Cerebellar nuclear complex (tissue), 1 donor: ENCODE results near the gene DISC1.
"Not testable (repeated sequence)": the region's sequence is repeated elsewhere in the genome, so short reads cannot be mapped to it uniquely, and the experiment has no call there.

Experiments used
- DNase-seq, 2 experiments: peaks; one replicate each; lab custom pipeline; 2025; lab: John Stamatoyannopoulos, UW

The DISC1 gene

DNA sequence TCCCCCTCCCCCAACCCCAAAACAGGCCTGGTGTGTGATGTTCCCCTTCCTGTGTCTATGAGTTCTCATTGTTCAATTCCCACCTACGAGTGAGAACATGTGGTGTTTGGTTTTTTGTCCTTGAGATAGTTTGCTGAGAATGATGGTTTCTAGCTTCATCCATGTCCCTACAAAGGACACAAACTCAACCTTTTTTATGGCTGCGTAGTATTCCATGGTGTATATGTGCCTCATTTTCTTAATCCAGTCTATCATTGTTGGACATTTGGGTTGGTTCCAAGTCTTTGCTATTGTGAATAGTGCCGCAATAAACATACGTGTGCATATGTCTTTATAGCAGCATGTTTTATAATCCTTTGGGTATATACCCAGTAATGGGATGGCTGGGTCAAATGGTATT lies 102.4 kb downstream of the DISC1 start:
- DNase-seq, result not testable (repeated sequence)

DNA sequence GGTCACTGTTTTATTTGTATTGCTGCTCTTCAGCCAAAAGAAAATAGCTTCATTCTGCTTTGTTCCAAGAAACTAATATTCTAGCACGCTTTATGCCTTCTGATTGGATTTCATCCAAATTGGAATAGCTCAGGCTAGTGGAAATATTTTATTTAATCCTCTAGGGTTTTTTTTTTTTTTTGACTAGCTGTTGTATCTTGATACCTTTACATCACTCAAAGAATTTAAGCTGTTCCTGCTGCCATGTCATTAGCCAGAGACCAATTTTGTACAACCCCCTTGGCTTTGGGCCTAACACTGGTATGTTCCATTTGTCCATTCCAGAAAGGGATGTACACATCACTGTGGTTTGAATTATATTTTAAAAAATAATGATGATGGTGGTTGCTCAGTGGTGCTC lies 103.0 kb downstream of the DISC1 start:
- DNase-seq, result no peak

DNA sequence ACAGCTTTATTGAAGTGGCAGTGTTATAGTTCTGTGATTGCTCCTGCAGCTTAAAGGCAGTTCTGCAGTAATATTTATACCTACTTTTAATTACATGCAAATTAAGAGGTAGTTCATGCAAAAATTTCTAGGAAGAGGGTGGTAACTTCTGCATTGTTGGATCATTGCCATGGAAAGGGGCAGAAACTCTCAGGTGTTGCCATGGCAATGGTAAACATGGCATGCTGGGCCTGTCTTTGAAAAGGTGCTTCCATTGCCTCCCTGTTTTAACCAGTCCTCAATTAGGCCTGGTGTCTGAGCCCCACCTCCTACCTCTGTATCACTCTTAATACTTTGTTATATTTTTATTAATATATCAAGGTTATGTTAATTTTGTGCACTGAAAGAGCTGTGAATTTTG lies 104.7 kb downstream of the DISC1 start:
- DNase-seq, result no peak

DNA sequence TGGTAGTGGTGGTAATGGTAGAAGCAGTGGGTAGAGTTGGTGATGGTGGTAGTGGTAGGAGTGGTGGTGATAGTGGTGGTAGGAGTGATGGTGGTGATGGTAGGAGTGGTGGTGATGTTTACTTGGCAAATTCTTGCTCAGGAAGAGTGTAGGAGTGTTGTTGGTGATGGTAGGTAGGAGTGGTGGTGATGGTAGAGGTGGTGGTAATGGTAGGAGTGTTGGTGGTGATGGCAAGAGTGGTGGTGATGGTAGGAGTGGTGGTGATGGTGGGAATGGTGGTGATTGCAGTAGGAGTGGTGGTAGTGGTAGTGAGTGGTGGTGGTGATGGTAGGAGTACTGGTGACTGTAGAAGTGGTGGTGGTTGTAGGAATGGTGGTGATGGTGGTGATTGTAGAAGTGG lies 106.5 kb downstream of the DISC1 start:
- no peak for DNase-seq

DNA sequence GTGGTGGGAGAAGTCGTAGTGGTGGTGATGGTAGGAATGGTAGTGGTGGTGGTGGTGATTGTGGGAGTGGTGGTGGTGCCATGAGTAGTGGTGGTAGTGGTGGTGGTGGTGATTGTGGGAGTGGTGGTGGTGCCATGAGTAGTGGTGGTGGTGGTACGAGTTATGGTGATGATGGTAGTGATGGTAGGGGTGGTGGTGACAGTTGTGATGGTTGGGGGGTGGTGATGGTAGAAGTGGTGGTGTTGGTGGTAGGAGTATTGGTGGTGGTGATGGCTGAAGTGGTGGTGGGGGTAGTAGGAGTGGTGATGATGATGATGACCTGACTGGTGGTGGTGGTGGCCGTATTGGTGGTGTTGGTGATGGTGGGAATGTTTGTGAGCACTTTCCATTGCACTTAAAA lies 107.1 kb downstream of the DISC1 start:
- no peak for DNase-seq

DNA sequence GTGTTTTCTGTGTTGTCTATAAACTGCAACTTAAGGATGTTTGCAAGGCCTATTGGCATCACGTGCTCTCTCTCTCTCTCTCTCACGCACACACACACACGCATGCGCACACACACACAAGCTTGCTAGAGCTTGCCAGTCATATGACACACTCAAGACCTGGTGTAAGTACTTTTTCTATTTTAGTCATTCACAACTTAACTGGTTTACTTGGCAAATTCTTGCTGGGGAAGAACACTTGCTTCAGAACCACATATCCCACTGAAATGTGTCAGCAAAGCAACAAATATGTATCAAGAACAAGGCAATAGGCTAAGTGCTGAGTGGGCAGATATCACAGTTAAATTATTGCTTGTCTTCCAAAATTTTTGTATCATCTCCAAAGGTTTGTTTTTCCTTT lies 107.8 kb downstream of the DISC1 start:
- DNase-seq, result no peak

DNA sequence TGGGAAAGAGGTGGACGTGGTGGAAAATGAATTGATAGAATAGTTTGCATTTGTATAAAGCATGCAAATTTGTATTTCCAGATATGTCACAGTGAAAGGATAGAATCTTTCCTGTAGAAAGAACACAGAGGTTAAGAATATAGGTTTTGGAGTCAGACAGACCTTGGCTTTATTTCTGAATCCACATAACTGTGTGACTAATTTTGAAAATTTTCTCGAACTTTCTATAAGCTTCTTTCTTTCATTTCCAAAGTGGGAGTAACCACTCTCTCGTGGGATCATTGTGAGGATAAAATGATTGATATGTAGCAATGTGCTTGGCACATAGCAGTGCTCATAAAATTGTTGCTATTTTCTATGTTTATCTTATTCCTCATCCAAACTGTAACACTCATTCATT lies 108.8 kb downstream of the DISC1 start:
- DNase-seq, result no peak

DNA sequence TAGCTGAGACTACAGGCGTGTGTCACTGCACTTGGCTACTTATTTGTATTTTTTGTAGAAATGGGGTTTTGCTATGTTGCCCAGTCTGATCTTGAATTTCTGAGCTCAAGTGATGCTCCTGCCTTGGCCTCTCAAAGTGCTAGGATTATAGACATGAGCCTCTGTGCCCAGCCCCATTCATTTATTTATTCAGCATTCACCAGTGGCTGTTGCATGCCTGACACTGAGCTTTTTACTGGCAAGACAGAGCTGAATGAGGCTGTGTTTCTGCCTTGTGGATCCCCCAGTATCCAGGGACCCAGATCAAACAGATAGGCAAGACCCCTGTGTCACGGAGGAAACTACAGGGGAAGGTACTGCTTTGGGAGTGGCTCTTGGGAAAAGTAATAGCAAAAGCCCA lies 109.4 kb downstream of the DISC1 start:
- no peak for DNase-seq

DNA sequence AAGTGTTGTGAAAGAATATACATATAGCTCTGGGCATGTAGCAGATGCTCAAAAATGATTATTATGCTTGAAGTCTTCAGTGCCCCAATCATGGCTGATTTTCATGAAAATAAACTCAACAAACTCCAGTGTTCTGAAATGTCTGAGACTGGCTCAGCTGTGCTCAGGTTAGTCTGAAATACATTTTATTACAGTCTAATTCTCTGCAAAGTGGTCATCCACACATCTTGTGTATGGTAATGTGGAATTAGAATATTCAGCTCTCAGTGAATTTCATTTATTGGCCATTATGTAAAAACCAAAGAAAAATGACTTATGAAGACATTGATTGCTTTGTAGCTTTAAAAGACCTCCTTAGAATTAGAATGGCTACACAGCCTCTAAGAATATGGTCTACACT lies 109.9 kb downstream of the DISC1 start:
- DNase-seq, result no peak

DNA sequence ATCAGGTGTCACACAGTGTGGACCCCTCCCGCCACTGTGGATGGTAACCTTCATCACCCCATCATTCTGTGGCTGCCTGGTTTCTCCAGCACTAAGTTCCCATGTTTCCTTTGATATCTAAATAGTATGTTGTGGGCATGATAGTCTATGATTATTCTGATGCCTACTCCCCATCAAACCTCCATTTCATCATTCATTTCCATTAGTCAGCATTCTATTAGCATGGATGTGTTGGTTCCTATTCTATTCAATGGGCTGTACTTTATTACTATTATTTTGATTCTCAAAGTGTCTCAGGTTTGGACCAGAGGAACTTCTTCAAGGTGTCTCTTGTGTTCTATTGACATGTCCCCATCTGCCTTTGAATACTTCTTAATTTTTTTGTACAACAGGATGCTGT lies 112.0 kb downstream of the DISC1 start:
- DNase-seq, result no peak

DNA sequence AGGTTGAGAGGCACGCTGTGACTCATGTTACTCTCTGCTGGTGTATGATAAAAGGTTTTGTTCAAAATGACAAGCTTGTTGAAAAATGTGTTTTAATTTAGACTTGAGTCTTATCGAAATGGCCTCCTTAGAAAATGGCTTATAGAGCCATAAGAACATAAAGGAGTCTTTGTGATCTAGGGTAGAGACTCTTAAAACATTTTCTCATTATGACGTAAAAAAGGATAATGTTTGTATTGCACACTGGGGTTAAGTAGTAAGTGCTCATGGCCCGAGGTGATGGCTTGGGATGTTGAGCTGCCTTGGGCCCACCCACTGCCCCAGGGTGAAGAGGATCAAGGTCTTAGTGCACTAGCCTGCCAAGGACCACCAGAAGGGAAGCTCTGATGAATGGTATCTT lies 117.4 kb downstream of the DISC1 start:
- no peak for DNase-seq

DNA sequence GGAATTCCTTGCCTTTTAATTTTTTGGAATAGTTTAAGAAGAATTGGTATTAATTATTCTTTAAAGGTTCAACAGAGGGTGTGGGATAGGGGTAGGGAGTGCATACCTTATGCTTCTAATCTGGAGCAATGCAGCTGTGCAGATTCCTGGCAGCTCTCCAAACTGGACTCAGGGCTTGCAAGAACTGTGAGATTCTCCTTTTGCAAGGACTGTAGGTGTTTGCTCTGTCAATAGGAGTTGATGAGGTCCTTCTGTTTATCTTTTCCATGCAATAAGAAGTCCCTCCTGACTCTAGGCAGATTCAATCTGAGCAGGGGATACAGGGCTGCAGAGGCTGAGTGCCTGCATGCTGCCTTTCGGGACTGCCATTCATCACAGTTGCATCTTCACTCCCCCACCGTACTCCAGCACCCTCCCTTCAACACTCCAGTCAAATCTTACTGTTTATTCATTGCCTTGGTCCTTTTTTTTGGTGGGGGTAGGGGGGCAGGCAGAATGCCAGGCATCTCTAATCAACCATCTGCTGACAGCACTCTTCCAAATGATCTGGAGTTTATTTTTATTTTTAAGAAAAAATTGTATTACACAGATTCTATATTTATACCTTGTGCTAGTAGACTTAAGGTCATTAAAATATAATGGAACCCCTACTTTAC lies 122.3 kb downstream of the DISC1 start:
- no peak for DNase-seq

DNA sequence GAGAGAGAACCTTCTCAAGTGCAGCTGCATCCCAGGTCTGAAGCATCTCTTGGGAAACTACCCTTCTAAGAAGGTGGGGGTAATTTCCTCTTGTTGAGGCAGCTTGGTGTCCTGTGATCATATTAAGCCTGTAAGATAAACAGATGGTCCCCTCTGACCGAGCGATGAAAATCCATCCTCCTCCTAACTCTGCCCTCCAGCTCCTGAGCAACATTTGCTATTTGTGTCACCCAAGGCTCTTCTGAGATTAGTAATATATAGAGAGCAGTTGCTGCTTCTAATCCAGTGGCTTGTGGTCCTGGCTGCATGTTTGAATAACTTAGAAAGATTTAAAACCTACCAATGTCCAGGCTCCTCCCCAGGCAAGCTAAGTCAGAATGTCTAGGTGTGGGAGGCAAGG lies 123.7 kb downstream of the DISC1 start:
- no peak for DNase-seq

DNA sequence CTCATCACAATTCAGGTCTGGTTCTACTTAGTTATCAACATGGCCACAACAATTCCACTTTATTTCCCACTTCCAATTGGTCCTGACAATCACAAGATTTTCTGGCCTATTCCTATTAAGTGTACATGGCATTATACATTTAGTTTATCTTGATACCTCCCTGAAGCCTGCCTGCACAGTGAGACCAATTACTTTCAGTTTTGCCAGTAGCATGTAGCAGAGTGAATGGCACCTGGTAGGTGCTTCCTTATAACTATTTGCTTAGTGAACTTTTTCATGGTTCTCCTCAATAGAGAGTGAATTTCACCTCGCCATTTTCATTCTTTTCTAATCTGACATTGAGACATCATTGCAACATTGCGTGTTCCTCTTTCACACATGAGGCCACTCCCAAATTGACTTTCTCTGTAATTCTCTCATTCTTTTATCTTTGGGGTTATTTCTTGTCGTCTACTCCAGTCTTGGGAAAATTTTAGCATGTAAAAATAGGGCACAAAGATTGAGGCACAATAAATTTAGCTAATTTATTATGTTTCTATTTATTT lies 124.3 kb downstream of the DISC1 start:
- DNase-seq, result no peak

DNA sequence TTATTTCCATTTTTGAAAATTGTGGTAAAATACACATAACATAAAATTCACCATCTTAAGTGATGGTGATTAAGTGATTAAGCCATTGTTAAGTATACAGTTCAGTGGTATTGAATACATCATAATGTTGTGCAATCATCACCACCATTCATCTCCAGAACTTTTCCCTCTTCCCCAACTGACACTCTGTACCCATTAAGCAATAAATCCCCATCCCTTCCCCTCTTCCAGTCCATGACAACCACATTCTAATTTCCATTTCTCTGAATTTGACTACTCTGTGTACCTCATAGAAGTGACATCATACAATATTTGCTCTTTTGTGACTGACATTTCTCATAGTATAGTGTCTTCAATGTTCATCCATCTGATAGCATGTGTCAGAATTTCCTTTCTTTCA lies 124.8 kb downstream of the DISC1 start:
- DNase-seq, result no peak

DNA sequence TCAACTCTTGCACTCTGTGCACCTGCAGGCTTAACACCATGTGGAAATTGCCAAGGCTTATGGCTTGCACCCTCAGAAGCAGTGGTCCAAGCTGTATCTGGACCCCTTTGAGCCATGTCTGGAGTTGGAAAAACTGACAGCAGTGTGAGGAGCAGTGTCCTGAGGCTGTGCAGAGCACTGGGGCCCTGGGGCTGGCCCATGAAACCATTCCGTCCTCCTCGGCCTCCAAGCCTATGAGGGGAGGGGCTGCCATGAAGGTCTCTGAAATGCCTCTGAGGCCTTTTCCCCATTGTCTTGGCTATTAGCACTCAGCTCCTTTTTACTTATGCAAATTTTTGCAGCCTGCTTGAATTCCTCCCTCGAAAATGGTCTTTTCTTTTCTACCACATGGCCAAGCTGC lies 126.7 kb downstream of the DISC1 start:
- no peak for DNase-seq

DNA sequence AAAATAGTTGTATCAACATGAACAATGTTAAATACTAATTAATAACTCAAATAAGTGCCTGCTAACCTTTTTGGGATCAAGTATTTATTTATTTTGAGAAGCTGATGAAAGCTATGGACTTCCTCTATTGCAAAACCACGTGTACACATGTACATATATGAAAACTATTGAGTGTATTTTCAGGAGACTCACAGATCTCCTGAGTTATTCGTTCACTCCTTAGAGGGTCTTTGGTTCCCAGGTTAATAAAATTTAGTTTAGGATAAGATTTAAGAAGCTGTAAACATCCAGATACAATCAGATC lies 130.5 kb downstream of the DISC1 start:
- no peak for DNase-seq

DNA sequence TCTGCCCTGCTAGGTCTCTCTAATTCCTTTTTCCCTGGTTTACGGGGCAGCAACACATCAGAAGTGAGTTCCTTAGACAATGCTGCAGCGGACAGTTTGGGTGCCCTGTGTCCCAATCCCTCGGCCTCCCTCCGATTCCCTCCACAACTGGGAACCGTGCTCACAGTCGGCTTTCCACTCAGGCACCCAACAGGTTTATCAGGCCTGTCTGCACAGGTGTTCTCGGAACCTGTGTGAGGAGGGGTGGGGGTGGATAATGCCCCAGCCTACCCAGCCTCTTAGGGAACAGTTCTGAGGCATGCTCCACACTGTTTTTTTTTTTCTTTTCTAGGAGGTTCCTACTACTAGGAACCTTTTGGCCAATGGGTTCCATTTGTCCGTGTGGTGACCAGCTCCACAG lies 131.2 kb downstream of the DISC1 start:
- DNase-seq, result no peak

DNA sequence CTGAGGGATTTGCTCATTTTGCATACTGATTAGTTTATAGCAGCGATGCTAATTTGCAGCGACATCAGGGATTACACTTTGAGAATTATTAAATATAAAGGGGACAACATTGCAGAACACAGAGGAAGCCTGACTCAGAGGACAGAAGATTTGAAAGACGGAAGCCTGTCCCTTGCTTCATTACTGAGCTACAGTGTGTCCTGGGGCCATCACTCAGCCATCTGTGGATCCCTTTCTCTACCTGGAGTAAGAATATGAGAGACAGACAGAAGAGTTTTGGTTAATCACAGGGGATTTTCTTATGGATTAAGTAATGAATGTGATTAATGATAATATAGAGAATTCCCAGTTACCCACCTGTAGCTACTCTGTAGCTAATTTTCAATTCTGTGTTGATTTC lies 134.7 kb downstream of the DISC1 start:
- no peak for DNase-seq

DNA sequence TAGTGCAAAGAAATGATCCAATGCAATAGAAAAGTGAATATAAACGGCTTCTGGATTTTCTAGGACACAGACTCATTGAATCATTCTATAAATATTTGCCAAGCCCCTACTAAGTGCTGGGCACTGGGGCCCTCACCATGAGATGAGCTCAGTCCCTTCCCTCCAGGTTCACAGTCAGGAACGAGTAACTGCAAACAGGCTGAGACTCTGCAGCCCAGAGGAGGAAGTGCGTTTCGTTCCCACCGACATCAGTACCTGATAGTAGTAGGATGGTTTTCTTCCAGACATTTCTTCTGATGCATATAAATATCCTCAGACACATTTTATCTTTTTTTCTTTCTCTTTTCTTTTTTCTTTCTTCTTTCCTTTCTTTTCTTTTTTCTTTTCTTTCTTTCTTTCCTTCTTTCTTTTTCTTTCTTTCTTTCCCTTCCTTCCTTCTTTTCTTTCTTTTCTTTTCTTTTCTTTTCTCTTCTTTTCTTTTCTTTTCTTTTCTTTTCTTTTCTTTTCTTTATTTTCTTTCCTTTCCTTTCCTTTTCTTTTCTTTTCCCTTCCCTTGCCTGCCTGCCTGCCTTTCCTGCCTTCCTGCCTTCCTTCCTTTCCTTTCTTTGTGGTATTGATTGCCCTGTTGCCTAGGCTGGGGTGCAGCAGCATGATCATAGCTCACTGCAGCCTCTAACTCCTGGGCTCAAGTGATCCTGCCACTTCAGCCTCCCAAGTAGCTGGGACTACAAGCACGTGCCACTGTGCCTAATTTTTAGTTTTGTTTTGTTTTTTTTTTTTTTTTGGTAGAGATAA lies 135.4 kb downstream of the DISC1 start:
- DNase-seq, result no peak

DNA sequence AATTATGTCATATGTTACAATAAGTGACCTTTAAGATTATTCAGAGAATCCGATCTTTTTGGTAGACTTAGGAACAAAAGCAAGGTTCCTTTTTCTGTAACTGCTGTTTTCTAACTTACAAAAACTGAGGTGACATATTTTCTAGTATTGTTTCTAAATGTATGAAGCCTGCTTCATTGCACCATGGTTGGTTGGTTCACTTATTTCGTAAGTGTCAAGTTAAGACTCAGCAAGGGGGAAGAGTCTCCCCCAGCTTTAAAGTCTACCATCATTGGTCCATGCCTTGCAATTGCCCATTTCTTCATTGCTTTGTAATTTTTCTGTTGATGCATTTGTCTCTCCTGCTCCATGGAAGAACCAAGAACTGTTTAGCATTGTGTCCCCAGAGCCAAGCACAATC lies 136.9 kb downstream of the DISC1 start:
- DNase-seq, result no peak

DNA sequence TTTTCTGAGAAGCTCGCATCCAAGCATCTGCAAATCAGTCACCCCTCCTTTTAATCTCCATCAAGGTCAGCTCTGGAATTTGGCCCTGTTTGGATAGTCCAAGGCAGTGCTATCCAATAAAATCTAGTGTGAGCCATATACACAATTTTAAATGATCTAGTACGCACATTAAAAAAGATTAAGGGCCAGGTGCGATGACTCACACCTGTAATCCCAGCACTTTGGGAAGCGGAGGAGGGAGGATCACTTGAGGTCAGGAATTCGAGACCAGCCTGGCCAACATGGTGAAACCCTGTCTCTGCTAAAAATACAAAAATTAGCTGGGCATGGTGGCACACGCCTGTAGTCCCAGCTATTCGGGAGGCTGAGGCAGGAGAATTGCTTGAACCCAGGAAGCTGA lies 139.2 kb downstream of the DISC1 start:
- not testable (repeated sequence) for DNase-seq

DNA sequence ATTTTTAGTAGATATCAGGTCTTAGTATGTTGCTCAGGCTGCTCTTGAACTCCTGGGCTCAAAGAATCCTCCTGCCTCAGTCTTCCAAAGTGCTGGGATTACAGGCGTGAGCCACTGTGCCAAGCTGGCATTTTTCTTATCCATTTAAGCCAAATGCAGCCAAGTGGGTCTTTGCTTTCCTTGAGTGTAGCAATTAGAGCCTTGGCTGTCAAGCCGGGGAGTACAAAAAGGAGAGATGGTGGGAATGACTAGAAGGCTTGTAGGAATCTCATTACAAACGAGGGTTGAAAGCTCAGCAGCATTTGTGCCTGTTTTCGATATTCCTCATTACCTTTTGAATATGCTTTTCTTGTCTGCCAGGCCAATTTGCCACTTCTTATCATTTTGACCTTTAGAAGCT lies 140.9 kb downstream of the DISC1 start:
- no peak for DNase-seq

DNA sequence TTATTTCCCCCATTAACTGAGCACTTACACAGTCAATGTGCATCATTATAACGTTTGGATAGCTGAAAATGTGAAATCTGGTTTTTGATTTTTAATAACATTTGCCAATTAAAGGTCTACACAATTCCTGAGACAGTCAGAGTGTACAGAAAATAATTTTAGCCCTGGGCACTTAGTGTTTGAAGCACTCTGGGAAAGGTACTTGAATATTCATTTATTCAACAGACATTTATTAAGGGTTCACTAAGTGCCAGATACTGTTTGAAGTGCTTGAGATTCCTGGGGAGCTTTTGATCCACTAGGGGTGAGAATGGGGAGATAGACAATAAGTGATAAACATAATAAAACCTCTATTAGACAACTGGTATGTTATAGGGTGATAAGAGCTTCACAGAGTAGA lies 141.8 kb downstream of the DISC1 start:
- no peak for DNase-seq
